PFSK-1 (cell line): ENCODE data around the gene PDK3.

Experiments used
- FOXP2 ChIP-seq: optimal IDR thresholded peaks from 2 replicates; pipeline ENCODE3; 2011; ENCODE audit warnings: borderline replicate concordance, control low read depth, inconsistent platforms; ENCODE audit not compliant: insufficient read depth; ENCODE audit errors: extremely low read length, extremely low read depth
- POLR2AphosphoS5 ChIP-seq: IDR thresholded peaks from 2 replicates; pipeline ENCODE4 v1.6.1; 2012; ENCODE audit warnings: low read depth, mild to moderate bottlenecking, control low read depth, low read length, moderate library complexity
- SIN3A ChIP-seq: IDR thresholded peaks from 2 replicates; pipeline ENCODE4 v1.6.1; 2012; ENCODE audit warnings: mild to moderate bottlenecking, low read length, moderate library complexity, borderline replicate concordance; ENCODE audit not compliant: insufficient read depth
- TAF1 ChIP-seq: IDR thresholded peaks from 2 replicates; pipeline ENCODE4 v1.6.1; 2012; ENCODE audit warnings: low read length, control low read depth, borderline replicate concordance; ENCODE audit not compliant: insufficient read depth
- TF ChIP-seq, protein P1 (sequence below), 2 experiments: IDR thresholded peaks; 2 replicates each; pipeline versions ENCODE4 v1.6.1 to v1.8.0; 2011 to 2012; ENCODE audit warnings: low read depth in 2 of 2, low read length in 2 of 2, control low read depth in 1 of 2, inconsistent platforms in 1 of 2, mild to moderate bottlenecking in 1 of 2, moderate library complexity in 1 of 2; ENCODE audit not compliant: insufficient read depth in 1 of 2

PDK3 gene

GRCh38 chrX:24525455-24525854 lies 60.4 kb downstream of the PDK3 start:
- no peak for TF ChIP-seq FOXP2
- TF ChIP-seq, protein P1, sequence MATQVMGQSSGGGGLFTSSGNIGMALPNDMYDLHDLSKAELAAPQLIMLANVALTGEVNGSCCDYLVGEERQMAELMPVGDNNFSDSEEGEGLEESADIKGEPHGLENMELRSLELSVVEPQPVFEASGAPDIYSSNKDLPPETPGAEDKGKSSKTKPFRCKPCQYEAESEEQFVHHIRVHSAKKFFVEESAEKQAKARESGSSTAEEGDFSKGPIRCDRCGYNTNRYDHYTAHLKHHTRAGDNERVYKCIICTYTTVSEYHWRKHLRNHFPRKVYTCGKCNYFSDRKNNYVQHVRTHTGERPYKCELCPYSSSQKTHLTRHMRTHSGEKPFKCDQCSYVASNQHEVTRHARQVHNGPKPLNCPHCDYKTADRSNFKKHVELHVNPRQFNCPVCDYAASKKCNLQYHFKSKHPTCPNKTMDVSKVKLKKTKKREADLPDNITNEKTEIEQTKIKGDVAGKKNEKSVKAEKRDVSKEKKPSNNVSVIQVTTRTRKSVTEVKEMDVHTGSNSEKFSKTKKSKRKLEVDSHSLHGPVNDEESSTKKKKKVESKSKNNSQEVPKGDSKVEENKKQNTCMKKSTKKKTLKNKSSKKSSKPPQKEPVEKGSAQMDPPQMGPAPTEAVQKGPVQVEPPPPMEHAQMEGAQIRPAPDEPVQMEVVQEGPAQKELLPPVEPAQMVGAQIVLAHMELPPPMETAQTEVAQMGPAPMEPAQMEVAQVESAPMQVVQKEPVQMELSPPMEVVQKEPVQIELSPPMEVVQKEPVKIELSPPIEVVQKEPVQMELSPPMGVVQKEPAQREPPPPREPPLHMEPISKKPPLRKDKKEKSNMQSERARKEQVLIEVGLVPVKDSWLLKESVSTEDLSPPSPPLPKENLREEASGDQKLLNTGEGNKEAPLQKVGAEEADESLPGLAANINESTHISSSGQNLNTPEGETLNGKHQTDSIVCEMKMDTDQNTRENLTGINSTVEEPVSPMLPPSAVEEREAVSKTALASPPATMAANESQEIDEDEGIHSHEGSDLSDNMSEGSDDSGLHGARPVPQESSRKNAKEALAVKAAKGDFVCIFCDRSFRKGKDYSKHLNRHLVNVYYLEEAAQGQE (IDR thresholded peaks at IDR 0.05; ENCODE audit: insufficient read depth in 1 of 2, low read depth in 2 of 2, low read length in 2 of 2): no peak
- TF ChIP-seq SIN3A: no peak
- TF ChIP-seq TAF1: no peak
- no peak for TF ChIP-seq POLR2AphosphoS5

- TF ChIP-seq POLR2AphosphoS5 (no peak), SIN3A (no peak), FOXP2 (no peak), TAF1 (no peak)
- TF ChIP-seq, protein P1 (IDR thresholded peaks at IDR 0.05; ENCODE audit: insufficient read depth in 1 of 2, low read depth in 2 of 2, low read length in 2 of 2): no peak
Measured at GRCh38 chrX:24526616-24527015, 61.5 kb downstream of the PDK3 start.

- TF ChIP-seq TAF1 (no peak), POLR2AphosphoS5 (no peak), FOXP2 (no peak)
- TF ChIP-seq, protein P1 (IDR thresholded peaks at IDR 0.05; ENCODE audit: insufficient read depth in 1 of 2, low read depth in 2 of 2, low read length in 2 of 2): no peak
Measured at GRCh38 chrX:24528605-24529004, 63.5 kb downstream of the PDK3 start.

DNA sequence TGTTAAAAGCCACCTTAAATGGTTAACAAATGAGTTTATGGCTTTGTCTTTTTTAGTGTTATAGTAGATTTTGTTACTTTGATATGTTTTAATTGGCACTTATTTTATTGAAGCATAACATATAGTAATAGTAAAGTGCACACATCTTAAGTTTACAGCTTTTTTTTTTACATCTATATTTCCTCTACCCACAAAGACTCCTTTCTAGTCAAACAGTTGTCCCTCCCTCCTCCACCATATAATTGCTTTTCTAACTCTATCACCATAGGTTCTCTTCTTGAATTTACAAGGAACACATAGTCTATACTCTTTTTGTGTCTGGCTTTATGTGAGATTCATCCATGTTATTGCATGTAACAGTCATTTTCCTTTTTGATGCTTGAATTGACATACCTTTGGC lies 71.5 kb downstream of the PDK3 start:
- TF ChIP-seq, protein P1 (IDR thresholded peaks at IDR 0.05; ENCODE audit: insufficient read depth in 1 of 2, low read depth in 2 of 2, low read length in 2 of 2): no peak
- TF ChIP-seq SIN3A (no peak), POLR2AphosphoS5 (no peak), TAF1 (no peak), FOXP2 (no peak)

DNA sequence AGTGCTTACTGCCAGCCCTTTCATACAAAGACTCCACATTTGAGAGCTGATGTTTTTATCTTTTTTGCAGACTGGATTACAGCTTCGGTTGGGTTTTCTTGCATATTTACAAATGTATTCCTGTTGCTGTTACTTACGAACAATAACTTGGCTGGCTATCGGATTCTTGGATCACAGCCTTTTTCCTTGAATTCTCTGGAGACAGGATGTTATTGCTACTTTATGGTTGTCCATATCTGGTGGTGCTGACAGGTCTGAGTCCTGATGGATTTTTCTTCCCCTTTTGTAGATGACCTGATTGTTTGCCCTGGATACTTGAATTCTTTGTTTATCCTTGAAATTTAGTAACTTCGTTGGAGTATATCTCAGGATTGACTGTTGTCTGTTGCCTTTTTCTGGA lies 77.7 kb downstream of the PDK3 start:
- TF ChIP-seq, protein P1 (IDR thresholded peaks at IDR 0.05; ENCODE audit: insufficient read depth in 1 of 2, low read depth in 2 of 2, low read length in 2 of 2): peak in 1 of 2 experiments; percentile 70; a peak in 2 of 4 replicates
- no peak for TF ChIP-seq POLR2AphosphoS5
- no peak for TF ChIP-seq TAF1
